GM04503 (cell line): ENCODE measurements around the gene AEN.

Source experiments
- DNase-seq: peaks from one replicate; pipeline ENCODE4 v3.0.0-alpha.2; 2012; ENCODE audit warnings: low read depth

Gene AEN

DNA sequence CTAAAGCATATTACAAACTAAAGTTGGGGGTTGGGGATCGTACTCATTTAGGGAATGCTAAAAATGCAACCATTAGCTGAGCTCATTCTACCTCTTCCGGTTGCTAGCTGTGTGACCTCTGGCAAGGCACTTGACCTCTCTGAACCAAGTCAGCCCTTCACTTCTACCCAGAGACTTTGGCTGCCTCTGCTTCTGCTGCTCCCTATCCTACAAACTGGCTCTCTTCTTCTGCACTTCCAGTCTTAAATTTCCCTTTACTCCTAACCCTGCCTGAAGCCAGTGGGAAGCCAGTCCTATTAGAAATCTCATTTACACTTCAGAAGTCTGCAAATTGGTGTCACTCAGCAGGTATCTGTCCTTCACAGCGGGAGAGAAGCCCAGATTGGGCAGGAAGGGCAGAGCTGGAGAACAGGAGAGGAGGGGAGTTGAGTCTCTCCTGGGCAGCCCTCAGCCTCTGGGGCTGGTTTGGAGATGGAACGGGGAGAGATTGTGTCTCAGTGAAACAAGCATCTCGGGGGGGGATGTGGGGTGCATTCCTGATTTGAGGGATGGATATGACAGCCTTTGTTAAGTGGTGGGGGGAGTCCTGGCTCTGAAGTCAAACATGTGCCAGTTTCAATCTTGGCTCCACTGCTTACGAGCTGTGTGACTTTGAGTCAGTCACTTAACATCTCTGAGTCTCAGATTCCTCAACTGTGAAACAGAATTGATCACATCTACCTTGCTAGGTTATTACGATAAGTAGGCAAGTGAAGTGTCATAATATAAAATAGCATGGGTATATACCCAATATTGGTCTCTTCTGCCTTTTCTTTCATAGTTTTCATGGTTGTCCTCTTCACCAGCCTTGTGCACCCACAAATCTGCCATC, 7.8 kb upstream of the AEN start:
- no peak for DNase-seq

DNA sequence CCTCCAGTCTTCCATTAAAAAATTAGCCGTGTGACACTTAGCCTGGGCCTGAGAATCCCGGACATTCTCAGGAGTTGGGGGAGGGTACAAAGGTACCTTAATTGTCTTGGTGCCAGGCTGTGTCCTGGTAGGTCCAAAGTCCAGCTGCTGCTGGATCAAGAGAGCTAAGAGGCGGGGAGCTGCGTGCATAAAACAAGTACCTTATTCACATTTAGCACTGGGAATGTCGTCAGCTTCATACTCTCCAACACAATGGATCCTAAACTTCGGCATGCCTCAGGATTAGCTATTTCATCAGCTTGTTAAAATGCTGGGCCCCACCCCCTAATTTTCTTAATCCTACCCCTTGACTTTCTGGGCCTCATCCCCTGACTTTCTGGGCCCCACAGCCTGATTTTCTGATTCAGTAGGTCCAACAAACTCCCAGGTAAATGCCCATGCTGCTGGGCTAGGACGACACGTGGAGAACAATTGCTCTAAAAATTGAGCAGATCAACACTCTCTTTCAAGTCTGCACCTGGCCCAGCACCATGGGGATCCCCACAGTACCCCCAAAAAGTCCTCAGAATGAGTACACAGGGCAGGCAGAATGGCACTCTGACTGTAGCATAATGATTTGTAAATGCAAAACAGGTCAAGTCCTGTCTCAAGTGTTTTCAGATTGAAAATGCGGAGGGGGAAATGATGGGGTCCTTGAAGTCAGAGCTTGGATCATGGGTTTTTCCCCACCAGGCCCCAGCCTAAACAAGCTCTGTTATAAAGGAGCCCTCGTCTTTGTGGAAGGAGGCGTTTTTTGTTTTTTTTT, 5.6 kb upstream of the AEN start:
- DNase-seq, result no peak

DNA sequence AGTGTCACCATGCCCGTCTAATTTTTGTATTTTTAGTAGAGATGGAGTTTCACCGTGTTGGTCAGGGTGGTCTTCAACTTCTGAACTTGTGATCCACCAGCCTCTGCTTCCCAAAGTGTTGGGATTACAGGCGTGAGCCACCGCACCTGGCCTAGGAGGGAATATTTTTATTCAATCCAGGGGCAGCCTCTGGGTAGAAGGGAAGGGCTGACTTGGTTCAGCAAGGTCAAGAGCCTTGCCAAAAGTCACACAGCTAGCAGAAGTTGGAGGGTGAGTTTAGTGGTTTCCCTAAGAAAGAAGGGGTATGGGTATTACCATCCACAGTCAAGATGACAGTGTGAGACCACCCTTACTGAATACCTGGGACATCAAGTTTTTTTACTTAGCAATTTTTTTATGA, 4.9 kb upstream of the AEN start:
- DNase-seq, result no peak

DNA sequence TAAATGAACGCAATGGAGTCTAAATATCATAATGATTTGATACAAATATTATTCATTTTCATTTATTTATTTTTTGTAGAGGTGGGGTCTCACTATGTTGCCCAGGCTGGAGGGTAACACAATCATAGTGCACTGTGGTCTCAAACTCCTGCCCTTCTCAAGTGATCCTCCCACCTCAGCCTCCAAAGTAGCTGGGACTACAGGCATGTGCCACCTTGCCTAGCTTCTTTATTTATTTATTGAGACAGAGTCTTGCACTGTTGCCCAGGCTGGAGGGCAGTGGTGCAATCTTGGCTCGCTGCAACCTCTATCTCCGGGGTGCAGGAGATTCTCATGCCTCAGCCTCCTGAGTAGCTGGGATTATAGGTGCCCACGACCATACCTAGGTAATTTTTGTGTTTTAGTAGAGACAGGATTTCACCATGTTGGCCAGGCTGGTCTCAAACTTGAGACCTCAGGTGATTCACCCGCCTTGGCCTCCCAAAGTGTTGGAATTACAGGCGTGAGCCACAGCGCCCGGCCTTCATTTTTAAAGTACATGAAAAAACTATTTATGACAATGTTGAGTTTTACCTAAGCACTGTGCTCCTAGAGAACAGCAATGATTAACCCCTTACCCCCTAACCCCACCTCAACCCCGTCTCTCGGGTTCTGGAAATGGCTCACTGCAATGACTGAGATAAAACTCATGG, 4.0 kb upstream of the AEN start:
- no peak for DNase-seq

DNA sequence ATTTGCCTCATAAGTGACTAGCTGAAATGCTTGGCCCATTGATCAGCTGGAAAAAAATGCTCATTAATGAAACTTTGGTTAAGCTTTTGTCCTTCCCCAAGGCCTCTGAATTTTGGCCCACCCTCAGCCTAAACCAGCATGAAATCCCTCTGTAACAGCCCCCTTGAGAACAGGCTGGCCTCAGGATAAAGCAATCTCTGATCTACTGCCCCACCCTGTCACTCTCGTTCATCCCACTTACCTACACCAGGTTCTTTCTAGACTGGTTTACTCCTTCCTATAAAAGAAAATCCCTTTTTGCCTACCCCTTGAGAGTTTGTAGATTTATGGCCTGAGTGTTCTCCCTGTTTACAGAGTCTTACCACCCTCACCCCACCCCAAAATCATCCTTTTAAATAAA, 3.4 kb upstream of the AEN start:
- DNase-seq, result no peak

DNA sequence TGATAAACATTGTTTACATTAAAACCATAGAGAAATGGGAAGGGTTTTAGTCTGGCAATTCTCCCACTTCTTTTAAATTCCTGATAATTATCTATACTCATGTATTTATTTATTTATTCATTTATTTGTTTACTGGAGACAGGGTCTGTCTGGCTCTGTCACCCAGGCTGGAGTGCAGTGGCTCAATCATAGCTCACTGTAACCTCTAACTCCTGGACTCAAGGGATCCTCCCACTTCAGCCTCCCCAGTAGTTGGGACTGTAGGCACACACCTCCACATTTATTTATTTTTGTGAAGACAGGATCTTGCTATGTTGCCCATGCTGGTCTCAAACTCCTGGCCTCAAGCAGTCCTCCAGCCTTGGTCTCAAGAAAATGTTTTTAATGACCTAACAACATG, 2.5 kb upstream of the AEN start:
- no peak for DNase-seq

DNA sequence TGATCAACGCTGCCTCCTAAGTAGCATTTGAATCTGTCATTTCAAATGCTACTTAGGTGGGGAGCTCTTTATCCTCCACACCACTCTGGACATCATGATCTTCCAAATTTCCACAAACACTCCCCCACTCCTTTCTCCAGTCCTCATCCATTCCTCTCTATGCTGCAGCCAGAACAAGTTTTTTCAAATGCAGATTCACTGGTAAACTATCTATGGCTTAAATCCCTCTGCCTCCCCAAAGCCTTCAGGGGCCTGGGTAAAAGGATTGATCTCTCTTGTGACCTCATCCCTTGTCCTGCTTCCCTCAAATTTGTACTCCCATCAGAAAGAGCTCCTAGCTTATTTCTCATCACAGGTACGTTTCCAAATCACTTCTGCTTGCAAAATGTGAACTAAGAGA, 1.3 kb upstream of the AEN start:
- DNase-seq, result no peak

DNA sequence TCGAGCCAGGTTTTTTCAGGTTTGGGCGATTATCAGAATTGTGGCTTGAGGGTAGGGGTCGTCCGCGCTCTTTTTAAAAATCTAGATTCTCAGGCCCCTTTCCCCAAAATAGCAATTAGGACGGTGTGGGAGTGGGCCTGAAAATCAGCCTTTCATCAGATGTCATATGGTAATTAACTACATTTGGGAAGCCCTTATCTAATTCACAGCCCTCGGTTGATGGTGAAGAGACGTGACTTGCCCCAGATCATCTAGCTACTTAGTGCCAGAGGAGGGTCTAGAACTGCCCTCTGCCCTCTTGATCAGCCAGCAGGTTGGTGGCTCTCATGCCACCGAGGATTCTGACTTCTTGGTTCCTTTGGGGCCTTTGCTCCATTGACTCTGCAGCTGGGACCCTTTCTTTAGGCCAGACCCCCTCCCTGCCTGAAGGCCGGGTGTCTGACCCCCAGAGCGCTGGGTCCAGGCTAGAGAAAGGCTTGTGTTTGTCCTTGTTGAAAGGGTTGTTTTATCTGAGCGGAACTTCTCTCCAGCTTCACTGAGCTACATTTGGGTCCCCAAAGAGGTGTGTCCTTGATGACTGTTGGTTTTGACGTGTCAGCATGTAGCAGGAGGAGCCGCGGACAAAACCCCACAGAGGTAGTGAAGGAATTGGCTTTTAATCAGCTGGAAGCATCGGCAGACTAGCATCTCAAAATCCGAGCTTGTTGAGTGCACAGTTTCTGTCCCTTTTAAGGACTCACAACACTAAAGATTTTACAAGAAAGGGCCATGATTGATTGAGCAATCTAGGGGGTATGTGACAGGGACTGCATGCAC, 857 bp downstream of the AEN start:
- no peak for DNase-seq

DNA sequence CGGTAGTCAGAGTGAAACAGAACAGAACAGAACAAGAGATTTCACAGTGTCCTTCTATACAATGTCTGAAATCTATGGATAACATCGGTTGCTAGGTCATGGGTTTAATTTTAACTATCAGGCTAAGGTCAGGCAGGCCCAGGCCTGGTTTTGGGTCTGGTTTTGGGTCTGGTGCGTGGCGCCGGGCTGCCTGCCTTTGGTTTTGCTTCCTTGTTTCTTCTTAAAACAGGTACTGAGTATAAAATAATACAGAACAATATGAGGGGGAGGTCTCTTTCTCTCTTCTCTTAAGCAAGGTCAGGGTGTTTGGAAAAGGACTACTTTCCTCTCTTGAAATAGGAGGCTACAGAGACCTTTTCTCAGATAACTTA, 1.4 kb downstream of the AEN start:
- no peak for DNase-seq

DNA sequence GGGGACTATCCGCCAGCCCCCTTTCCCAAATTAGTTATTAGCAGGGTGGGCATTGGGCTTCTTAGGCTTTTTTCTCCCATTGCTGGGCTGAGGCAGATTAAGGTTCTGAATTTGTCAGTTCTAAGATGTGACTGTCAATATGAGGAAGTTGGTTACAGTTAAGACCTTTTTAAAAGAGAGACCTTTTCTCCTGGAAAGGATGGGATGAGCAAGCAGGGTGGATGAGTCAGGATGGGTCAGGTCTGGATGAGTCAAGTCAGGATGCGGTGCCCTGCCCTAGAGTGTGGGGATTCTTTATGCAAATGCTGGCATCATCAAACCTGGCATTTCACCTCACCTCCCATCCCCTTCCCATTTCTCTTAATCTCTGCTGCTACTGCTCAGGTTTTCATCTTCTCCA, 1.9 kb downstream of the AEN start:
- no peak for DNase-seq

DNA sequence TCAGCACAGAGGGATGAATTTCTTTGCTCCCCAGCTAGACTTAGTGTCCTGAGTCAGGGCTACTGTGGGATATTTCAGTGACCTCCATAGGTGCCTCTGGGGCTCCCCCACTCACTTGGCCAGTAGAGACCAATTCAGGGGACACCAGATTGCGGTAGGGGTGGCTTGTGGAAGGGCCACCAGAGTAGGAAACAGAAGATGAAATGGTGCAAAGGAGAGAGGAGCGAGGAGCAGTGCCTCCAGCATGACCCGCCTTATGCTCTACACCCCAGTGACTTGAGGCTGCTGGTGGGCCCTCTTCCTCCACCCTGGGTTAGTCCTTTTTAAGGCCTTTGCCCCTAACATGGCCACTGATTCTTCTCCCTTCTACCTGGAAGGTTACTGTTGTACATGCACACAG, 2.5 kb downstream of the AEN start:
- DNase-seq, result no peak

DNA sequence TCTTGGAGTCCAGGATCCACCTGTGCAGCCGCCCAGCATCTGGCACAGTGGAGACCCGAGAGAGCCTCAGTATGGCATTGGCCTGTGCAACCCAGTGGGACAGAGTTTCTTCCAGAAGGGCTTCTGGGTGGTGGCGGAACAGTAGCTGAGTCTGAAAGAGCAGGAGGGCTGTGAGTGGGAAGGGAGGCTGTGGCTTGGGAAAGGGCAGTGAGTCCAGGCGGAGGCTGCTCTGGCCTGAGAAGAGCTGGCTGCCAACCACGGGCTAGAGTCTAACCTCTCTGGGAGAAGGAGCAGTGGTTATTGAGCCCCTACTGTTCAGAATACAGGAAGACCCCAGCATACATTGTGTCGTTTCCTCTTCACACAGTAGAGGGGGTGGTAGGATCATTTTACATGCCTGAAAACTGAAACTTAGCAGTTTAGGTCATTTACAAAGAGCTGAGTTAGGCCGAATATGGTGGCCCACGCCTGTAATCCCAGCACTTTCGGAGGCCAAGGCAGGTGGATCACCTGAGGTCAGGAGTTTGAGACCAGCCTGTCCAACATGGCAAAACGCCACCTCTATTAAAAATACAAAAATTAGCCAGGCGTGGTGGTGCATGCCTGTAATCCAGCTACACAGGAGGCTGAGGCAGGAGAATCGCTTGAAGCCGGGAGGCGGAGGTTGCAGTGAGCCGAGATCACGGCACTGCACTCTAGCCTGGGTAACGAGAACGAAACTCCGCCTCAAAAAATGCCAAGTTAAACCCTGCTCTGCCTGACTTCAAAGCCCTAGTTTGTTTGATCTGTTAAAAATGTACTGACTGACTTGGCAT, 3.2 kb downstream of the AEN start:
- DNase-seq, result no peak

DNA sequence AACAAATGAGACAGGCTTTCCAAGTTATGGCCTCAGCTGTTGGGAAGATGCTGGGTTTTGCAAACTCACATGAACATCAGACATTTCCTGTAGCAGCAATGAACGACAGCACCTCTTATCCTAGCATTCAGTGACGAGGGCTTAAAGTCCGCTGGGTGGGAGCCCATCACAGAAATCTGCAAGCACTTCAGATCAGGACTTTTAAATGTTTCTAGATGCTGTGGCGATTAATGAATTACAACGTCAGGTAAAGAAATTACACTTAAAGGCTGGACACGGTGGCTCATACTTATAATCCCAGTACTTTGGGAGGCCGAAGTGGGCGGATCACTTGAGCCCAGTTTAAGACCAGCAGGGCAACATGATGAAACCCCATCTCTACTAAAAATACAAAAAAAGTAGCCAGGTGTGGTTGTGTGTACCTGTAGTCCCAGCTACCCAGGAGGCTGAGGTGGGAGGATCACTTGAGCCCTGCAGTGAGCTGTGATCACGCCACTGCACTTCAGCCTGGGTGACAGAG, 3.9 kb downstream of the AEN start:
- DNase-seq, result no peak

DNA sequence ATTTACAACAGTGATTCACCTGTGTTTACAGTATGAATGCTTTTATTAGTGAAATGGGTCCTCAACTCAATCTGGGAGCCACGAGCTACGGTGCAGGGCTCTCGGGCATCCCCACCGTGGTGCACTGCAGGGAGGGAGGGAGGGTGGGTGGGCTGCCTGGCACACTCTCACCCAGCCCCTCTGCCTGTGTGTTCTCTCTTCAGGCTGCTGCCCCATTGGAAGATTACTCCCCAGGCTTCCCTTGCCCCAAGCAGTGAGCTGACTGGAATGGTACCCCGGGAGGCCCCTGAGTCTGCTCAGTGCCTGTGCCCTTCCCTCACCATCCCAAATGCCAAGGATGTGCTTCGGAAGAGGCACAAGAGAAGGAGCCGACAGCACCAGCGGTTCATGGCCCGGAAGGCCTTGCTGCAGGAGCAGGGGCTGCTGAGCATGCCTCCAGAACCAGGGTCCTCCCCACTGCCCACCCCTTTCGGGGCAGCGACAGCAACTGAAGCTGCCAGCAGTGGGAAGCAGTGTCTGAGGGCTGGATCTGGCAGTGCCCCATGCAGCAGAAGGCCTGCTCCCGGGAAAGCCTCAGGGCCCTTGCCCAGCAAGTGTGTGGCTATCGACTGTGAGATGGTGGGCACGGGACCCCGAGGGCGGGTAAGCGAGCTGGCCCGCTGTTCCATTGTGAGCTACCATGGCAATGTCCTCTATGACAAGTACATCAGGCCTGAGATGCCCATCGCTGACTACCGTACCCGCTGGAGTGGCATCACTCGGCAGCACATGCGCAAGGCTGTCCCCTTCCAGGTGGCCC, 5.0 kb downstream of the AEN start:
- no peak for DNase-seq

DNA sequence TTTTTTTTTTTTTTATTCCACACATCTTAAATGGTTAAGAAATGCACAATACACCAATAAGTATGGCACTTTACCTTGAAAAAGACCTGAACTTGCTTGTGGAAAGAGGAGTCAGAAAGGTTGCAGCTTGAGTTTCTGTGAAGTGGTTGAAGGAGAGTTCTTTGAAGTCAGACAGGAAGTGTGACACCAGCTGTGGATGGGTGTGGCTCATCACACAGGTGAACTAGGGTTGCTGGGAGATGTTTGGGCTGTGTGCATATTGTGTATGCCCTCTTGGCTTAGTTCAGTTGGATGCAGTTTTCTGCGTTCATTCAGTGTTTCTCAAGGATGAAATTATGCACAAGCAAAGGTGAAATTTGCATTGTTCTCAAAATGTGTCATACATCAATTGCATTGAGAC, 6.3 kb downstream of the AEN start:
- no peak for DNase-seq

DNA sequence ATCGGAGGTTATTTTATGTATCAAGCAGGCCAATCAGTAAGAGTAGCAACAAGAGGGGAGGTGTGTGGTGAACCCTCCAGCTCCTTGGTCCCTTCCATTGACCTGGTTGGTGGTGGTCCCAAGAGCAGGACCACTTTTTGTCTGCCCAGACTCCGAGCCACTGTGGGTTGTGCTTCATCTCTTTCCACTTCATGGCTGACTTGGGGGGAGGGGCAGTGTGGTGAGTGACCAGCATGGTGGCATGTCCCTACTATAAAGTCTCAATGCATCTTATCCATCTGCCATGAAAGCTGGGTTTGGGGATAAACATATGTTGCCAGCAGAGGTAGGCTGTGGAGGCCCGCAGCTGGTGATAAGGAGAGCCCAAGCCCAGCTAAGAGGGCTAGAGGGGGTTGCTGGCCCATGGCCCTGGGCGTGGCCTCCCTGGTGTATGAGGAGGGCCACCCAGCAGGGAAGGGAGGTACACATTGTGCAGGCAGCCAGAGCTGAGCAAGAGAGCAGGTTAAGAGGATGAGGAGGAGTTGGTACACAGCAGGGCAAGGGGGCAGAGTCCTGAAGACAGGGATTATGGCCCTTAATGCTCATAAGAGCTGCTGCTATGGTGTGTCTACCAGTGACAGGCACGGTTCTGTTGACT, 7.0 kb downstream of the AEN start:
- DNase-seq, result no peak

DNA sequence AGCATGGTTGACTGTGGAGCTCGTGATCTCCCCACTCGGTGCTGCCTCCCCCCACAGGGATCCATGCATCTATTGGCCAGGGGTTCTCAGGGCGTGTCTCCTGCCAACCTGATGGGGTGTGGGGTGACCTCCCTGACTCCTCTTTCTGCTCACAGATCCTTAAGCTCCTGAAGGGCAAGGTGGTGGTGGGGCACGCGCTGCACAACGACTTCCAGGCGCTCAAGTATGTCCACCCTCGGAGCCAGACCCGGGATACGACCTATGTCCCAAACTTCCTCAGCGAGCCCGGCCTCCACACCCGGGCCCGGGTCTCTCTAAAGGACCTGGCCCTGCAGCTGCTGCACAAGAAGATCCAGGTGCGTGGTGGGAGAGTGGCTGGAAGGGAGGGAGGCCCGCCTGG, 7.9 kb downstream of the AEN start:
- no peak for DNase-seq

DNA sequence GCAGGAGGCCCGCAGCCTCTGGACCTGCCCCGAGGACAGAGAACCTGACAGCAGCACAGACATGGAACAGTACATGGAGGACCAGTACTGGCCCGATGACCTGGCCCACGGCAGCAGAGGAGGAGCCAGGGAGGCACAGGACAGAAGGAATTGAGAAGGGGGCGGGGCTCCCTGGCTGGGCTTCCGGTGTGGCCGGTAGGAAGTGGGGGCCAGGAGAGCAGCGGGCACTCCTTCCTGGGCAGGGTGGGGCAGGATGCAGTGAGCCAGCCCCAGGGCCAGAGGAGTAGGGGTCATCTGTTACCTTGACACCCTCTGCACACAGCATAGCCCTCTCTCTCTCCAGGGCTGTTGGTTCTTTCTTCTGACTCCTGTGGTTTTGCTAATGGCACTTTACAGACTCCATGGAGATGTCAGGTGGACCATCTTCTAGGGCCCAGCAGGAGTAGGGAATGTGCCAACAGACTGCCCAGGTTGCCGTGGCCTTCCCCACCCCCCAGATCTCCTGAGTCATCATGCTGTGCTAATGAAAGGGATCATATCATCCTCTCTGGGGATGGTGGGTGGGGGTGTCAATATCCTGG, 9.1 kb downstream of the AEN start:
- DNase-seq, result no peak

DNA sequence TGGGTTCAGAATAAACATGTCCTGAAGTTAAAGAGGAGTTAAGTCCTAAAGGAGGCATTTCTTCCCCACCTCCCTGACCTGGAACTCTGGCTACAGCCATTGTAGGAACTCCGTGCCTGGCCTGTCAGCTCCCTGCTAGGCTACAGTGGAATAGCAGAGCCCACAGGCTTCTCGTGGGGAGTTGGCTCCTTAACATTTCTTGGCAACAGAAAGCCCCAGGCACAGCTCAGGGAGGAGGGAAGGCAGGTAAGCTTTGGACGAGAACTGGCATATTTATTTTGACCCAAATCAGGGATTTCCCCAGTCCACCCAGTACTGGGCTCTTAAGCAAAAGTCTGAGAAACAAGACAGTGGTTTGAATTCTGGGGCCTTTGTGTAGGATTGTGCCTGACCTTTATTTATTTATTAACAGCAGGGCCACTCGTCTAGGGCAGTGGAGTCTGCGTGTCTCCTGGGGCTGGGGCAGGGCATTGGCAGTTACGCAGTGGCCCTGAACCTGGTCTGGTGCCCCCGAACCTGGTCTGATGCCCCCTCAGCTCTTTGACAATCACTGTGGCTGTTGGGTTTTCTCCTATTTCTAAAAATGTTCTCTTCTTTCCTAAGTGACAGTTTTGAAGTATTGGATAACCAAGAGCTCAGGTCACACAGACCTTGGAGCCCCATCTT, 9.8 kb downstream of the AEN start:
- DNase-seq, result no peak
